NCI-H187 treated with DMSO at 0.1 percent for 48 hours (cell line): ENCODE results near the gene TCAF1.
A peak's percentile ranks its signal among the peaks of the same experiment; 100 is the strongest.

Source experiments
- DNase-seq: peaks from one replicate; lab custom pipeline; 2025; lab: John Stamatoyannopoulos, UW

Gene TCAF1

GRCh38 chr7:143901668-143902331 is at the start of gene TCAF1:
TSS of gene TCAF1 (minus strand) at chr7:143902176. CDS start at chr7:143876608, 25,568 bp downstream.
- peak; percentile 47 for DNase-seq

GRCh38 chr7:143948733-143949132 is 46.8 kb upstream of the TCAF1 start:
- no peak for DNase-seq

- no peak for DNase-seq
These were observed 45.1 kb upstream of the TCAF1 start for GRCh38 chr7:143947111-143947510.

GRCh38 chr7:143945423-143945822 is 43.4 kb upstream of the TCAF1 start:
- DNase-seq: no peak

- no peak for DNase-seq
These were observed 36.6 kb upstream of the TCAF1 start for GRCh38 chr7:143938379-143939243.

- DNase-seq: no peak
These were observed 34.4 kb upstream of the TCAF1 start for GRCh38 chr7:143936087-143937009.

- no peak for DNase-seq
These were observed 32.8 kb upstream of the TCAF1 start, which contains the start of gene OR2F2 for GRCh38 chr7:143934526-143935325. TSS of gene OR2F2 (plus strand) at chr7:143935233. CDS start at chr7:143935233, 0 bp downstream.

- no peak for DNase-seq
These were observed 29.8 kb upstream of the TCAF1 start for GRCh38 chr7:143931739-143932138.

- no peak for DNase-seq
These were observed 27.4 kb upstream of the TCAF1 start for GRCh38 chr7:143929224-143929920.

- no peak for DNase-seq
These were observed 22.9 kb upstream of the TCAF1 start for GRCh38 chr7:143924851-143925250.

GRCh38 chr7:143914938-143915652 is 13.1 kb upstream of the TCAF1 start:
- DNase-seq: no peak

- DNase-seq: no peak
These were observed 12.1 kb upstream of the TCAF1 start for GRCh38 chr7:143913945-143914615.

- no peak for DNase-seq
These were observed 8.7 kb upstream of the TCAF1 start for GRCh38 chr7:143910473-143911248.

GRCh38 chr7:143909863-143910262 is 7.9 kb upstream of the TCAF1 start:
- DNase-seq: no peak

GRCh38 chr7:143908120-143908519 is 6.1 kb upstream of the TCAF1 start:
- DNase-seq: no peak

- DNase-seq: no peak
These were observed 4.9 kb upstream of the TCAF1 start for GRCh38 chr7:143906895-143907294.

- DNase-seq: no peak
These were observed 4.2 kb upstream of the TCAF1 start for GRCh38 chr7:143906151-143906550.

- no peak for DNase-seq
These were observed 3.5 kb upstream of the TCAF1 start for GRCh38 chr7:143905509-143905908.
